GM19468 (cell line): ENCODE data around the gene MT1A.
"Not testable (repeated sequence)": the region's sequence is repeated elsewhere in the genome, so short reads cannot be mapped to it uniquely, and the experiment has no call there.

Experiments
- ATAC-seq: cut with Tn5 transposase; IDR thresholded peaks from one replicate; pipeline ENCODE4 v1.9.1; 2021; ENCODE audit warnings: mild to moderate bottlenecking, moderate library complexity, moderate number of reproducible peaks; ENCODE audit not compliant: unreplicated experiment; ENCODE audit errors: extremely low read depth

The MT1A gene

DNA sequence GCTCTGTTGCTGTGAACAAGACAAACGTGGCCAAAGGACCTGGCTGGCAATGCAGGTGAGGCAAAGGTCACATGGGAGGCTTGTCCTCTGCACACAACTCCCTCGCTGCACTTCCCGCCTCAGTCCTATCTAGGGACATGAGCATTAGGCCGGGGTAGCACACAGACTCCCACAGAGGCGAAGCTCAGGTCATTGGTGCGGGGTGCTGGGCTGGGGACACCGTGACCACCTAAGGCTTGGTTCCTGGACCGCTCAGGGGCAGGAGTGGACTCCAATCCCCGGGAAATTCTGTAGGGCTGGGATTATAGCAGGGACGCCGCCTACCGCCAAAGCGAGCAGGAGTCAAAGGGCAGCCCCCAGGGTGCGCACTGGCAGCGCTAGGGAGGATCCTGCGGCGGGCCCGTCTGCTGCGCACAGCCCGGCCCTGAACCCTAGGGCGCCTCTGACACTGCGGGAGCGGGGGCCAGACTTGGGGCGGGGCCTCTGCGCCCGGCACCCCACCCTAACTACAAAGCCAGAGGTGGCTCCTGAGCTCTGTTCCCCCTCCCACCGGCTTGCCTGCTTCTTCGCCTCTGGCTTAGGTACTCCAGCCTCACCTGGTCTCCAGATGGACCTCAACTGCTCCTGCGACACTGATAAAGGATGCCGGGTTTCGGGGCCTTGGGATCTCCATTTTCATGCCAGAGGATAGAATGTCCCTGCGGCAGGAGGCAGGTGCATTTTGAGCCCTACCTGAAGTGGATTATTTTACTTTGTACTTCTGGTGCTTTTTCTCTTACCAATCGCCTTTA, 9.4 kb downstream of the MT1A start:
- ATAC-seq = no peak

DNA sequence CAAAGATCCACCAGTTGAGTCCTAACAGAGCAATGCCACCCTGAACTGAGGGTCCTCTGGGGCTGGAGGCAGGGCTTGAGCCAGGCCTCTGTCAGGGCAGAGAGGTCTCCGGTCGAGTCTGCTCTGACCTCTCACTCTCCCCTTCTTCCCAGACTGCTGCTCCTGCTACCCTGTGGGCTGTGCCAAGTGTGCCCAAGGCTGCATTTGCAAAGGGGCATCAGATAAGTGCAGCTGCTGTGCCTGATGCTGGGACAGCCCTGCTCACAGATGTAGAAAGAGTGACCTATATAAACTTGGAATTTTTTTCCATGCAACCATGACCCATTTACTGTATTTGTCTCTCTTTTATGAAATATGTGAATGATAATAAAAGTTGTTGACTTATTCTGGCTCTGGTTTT, 10.8 kb downstream of the MT1A start:
- ATAC-seq = no peak

DNA sequence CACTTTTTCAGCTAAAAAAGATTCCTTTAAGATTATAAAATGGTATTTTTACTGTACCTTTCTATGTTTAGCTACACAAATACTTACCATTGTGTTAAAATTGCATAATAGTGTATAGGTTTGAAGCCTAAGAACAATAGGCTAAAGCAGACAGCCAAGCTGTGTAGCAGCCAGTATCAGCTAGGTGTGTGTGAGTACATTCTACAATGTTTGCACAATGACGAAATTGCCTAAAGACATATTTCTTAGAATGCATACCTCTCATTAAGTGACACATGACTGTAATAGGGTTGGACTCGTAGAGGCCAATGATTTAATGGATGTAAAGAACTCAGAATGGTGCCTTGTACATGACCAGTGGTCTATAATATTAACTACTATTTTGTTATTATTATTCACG, 11.4 kb downstream of the MT1A start:
- no peak for ATAC-seq

GRCh38 chr16:56651586-56651985, 13.1 kb downstream of the MT1A start, which contains the start of gene MT1B:
MT1B (plus strand) TSS chr16:56651886; CDS start chr16:56651954, 68 bp downstream.
- no peak for ATAC-seq

GRCh38 chr16:56652600-56652999, 14.1 kb downstream of the MT1A start:
- no peak for ATAC-seq

DNA sequence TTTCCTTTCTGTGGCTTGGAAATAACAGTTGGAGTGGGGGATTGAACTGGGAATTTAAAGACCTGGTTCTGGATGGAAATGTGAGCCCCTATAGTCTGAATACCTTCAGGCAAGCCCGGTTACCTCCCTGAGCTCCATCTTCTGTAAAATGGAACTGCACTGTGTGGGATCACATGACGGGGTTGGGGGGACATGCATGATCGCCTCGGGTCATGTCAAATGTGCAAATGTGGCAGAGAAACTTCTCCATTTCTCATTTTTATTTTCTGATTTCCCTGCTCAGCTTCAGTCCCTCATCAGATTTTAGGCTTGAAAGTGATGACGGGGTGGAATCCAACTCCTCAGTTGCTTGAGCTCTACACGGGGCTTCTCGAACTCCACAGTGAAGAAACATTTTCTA, 14.8 kb downstream of the MT1A start:
- no peak for ATAC-seq

- no peak for ATAC-seq
Measured at GRCh38 chr16:56657555-56658326, 19.3 kb downstream of the MT1A start, which contains the start of gene MT1F. MT1F (plus strand) TSS chr16:56657959; CDS start chr16:56658059, 100 bp downstream.

GRCh38 chr16:56658327-56658875, 19.9 kb downstream of the MT1A start:
- no peak for ATAC-seq

DNA sequence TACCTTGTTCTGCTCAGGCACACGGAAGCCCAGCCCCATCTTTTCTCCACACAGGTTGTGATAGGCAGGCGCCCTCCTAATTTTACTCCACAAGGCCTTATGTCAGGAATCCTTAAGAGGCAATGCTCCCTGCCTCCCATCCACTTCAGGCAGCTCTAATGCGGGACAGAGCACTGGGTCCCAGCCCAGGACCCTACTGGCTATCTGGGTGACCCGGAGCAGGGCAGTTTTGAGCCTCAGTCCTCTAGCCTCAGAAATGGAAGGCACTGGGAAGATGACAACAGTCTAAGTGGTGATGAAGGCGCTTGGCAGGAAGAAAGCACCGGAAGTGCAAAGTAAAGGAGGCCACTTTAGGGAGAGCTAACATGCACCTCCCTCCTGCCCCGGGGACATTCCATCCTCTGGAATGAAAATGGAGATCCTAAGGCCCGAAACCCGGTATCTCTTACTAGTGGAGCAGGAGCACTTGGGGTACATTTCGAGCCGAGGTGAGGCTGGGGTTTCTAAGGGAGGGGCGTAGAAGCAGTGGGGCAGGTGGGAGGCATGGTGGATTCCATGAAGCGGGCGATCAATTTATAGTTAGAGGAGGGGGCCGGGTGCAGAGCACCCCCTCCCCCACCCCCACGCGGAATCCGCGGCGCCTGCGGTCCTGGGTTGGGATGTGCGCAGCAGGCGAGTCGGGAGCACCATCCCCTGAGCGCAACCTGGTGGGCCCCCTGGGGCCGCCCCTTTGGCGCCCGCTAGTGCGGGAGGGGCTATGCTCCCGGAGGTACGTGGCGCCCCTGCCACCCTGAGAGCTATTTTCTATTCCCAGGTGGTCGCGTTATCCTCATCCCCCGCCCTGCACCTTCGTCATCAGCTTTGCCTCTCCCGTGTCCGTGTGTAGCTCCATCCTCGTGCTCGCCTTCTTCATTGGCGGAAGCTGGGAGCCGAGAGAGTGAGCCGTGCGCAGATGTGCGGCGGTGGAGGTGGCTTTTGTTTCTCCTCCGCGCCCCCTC, 24.2 kb downstream of the MT1A start:
- ATAC-seq = no peak

GRCh38 chr16:56664506-56664905, 26.0 kb downstream of the MT1A start:
- no peak for ATAC-seq

DNA sequence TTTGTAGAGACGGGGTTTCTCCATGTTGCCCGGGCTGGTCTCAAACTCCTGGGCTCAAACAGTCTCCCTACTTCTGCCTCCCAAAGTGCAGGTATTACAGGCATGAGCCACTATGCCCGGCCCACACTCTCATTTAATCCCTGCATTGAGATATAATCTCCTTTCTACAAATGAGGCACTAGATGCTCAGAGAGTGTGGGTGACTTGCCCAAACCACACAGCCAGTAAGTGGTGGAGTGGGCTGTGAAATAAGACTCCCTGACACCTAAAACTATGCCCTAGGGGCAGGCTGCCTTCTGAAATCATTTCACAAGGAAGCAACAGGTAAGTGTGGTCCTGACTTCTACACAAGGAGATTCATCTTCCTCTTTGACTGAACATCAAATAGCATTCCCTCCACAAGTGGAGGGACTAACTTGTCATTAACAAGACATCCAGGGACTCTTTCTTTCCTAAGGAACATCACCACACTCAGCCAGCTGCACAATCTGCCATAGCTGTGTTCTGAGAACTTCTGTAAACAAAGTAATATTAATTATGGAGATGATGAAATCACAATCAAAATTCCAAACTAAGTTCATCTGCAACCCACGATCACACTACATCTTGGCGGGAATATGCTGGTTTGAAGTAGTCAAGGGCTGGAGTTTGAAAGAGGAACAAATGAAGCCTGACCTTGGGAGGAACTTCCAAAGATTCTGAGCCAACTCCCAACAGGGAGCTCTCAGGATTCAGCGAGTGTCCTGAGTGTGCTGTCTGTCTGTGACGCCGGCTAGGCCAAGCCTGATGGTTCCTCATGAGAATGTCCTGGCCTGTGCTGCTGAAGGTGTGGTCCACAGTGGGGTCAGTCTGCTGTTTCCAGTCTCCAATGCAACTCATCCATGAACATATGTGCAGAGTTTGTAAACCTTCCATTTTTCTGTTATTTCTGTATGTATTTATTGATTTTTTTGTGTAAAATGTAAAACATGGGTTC, 27.1 kb downstream of the MT1A start:
- ATAC-seq = not testable (repeated sequence)

DNA sequence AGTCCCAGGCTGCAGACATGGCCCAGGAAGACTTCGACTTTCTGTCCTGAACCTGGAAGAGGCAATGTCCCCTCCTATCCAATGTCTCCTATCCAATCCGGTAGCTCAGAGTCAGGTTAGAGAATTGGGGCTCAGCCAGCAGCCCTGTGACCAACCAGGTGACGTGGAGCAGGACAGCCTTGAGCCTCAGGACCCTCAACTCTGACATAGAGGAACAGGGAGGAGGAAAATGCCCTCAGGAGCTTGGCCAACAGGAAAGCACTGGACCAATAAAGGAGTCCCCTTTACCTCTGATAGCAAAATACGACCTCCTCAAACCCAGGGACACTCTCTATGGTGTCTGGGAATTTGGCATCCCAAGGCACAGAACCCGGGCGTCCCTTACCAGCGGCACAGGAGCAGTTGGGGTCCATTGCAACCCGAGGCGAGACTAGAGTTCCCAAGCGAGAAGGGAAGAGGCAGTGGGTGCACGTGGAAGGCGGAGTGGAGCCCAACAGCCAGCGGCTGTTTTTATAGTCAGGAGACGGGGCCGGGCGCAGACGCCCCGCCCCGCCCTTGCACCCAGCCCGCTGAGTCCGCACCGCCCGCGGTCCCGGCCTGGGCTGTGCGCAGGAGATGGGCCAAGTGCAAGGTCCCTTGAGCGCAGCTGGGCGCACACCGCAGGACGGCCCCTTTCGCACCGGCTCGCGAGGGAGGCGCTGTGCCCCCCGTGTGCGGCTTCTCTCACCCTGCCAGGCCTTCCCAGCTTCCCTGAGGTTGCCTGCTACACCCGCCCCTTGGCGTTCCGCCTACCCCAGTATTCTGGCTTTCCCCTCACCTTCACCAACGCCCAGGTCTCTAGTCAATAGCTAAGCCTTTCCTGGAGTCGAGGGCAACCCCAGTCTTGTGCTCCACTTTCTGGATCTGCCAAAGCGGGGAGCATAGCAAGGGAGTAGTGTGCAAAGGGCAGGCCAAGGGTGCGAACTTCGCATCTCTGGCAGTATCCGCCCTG, 29.4 kb downstream of the MT1A start, which contains the start of gene MT1G:
MT1G (minus strand) TSS at position 485 of the 991 bp plus-strand sequence; CDS start at position 413, 72 bp downstream.
- no peak for ATAC-seq

GRCh38 chr16:56669005-56669839, 30.8 kb downstream of the MT1A start, which contains the start of gene MT1H:
MT1H (plus strand) TSS chr16:56669814; CDS start chr16:56669885, 71 bp downstream.
- no peak for ATAC-seq

GRCh38 chr16:56669840-56670619, 31.6 kb downstream of the MT1A start:
- ATAC-seq = no peak

- ATAC-seq = no peak
Measured at GRCh38 chr16:56670620-56670934, 32.1 kb downstream of the MT1A start.

DNA sequence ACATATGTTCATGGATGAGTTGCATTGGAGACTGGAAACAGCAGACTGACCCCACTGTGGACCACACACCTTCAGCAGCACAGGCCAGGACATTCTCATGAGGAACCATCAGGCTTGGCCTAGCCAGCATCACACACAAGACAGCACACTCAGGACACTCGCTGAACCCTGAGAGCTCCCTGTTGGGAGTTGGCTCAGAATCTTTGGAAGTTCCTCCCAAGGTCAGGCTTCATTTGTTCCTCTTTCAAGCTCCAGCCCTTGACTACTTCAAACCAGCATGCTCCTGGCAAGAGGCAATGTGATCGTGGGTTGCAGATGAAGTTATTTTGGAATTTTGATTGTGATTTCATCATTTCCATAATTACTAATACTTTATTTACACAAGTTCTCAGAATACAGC, 33.2 kb downstream of the MT1A start:
- ATAC-seq = not testable (repeated sequence)
